ENCODE measurements around the gene PCARE.

Gene PCARE

DNA sequence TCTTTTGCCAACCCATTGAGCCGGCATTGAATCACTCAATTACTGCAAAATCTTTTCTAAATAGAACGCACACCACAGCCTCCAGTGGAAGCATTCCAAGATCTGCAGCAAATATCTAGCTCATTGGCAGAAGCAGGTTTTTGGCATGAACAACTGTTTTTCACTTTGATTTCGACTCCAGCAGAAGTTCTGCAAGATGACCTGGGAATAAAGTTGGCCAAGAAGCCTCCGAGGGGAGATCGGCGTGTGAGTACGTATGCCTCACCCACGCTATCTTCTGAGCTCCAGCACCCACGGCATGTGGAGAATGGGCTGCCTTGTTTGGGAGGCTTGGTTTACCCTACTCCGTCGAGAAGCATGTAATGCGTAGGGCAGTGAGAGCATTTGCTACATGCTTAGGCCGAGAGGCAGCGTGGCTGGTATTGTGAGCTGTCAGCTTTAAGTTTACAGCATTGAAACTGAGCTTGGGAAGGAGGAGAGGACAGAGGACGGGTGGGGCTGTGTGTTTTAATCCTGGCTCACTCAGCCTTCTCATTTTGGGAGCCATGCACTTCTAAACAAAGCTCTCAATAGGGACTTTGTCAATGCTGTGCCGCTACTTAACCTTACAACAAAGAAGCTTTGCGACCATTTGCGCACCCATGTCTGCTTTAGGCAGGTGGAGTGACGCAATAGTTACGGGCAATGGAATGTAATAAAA is 10.5 kb downstream of the PCARE start:
- DNase-seq (ENCODE audit: extremely low read depth in 1 of 2, low read depth in 1 of 2): no peak

GRCh38 chr2:29063056-29063455 is 11.3 kb downstream of the PCARE start:
- DNase-seq (ENCODE audit: extremely low read depth in 1 of 2, low read depth in 1 of 2): no peak

GRCh38 chr2:29062371-29062770 is 12.0 kb downstream of the PCARE start:
- no peak for DNase-seq (ENCODE audit: extremely low read depth in 1 of 2, low read depth in 1 of 2)

DNA sequence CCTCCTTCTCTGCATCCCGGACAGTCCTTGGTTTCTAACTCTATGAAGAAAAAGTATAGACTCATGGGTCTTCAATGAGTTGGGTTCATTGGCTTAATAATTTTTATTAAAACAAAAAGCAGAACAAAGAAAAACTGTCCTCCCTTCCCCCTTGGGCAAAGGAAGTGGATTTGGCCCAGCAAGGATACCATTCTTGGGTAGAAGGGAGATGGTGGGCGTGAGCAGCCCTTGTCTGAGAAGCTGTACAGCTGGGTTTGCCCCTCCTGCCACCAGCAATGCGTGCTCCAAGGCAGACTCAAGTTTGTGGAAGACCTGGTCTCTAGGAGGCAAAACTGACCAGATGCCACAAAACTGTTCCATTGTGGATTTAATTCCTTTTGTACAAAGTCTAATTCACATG is 12.7 kb downstream of the PCARE start:
- no peak for DNase-seq (ENCODE audit: extremely low read depth in 1 of 2, low read depth in 1 of 2)

DNA sequence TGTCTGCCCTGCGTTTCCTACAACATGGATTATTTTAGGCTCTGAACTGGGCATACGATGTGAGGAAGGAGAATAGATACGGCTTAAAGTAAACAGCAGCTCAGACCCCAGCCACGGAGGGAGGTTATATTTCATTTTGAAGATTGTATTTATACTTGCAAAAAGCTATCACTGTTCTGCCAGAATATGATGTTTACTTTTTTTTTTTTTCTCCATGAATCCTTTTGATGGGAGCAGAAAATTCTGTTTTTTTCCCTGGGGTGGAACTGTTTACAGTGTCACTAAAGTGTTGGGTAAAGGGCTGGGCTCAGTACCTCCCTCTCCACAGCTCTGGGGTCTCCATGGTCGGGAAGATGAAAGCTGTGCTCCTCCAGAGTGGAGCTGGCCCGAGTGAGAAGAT is 13.1 kb downstream of the PCARE start:
- DNase-seq (ENCODE audit: extremely low read depth in 1 of 2, low read depth in 1 of 2): no peak

DNA sequence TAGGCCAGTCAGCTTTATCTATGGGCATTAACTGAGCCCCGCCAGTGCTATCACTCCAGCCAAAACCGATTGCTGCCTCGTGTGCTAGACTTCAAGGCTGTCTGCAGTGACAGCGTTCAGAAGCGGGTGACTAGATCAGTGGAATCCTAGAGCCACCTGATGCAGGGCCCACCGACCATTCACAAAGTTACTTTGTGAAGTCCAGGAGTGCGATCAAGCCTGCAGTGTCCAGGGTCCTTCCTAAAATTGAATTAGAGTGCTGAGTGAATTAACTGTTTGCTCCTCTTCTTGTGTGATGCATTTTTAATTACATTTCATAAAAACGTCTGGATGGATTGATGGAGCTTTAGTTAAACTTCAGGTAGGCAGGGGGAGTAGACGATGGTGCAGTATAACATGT is 13.9 kb downstream of the PCARE start:
- no peak for DNase-seq (ENCODE audit: extremely low read depth in 1 of 2, low read depth in 1 of 2)

DNA sequence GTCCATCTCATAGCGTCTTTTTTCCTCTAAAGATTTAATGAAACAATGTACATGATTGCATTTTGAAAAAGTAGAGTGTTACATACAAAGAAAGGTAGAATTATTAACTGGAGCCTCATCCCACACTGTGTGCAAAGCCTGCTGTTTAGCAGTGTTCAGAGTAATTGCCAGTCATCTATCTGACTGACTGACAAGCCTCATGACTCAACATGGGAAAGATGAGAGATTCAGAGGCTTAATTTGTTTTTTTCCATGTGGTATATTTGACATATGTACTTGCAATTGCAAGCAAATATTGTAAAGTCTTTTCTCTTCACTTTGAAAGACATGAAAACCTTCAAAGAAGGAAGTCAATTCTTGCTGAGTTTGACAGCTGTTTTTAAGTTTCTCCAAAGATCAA is 14.7 kb downstream of the PCARE start:
- no peak for DNase-seq (ENCODE audit: extremely low read depth in 1 of 2, low read depth in 1 of 2)

- no peak for DNase-seq (ENCODE audit: extremely low read depth in 1 of 2, low read depth in 1 of 2)
These were observed 17.3 kb downstream of the PCARE start for GRCh38 chr2:29057006-29057405.

DNA sequence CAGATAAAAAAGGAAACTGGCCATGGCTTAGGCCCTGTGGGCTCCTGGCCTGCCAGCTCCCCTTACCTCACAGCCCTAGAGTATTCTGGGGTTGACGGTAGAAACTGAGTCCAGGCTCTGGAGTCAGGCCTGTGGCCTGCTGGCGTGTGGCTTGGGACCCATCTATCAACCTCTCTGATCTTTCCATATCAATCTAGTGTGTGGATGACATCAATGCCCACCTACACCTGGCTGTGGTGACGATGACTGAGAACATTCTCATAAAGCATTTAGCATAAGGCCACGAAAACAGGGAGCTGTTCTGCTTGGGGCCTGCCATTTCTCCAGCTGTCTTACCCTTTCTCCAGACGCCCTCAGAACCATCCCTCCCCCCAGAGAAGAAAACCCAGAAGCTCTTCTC is 17.9 kb downstream of the PCARE start:
- DNase-seq (ENCODE audit: extremely low read depth in 1 of 2, low read depth in 1 of 2): no peak

DNA sequence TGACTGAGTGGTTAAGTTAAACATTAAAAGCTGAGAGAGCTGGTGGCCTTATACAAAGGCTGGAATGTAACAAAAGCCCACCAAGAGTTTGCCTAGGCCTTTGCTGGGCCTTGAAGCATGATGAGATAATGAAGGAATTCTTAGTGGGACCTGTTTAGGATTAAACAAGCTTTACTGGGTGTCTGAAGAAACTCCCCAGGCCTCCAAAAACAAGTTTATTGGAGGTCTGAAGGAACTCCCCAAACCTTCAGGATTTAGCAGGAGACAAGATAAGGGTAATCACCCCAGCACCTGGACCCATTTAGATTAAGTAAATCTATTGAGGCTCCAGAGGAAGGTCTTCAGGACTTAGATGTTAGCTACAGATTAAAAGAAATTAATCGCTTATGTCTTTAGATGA is 18.7 kb downstream of the PCARE start:
- no peak for DNase-seq (ENCODE audit: extremely low read depth in 1 of 2, low read depth in 1 of 2)

- no peak for DNase-seq (ENCODE audit: extremely low read depth in 1 of 2, low read depth in 1 of 2)
These were observed 19.9 kb downstream of the PCARE start for GRCh38 chr2:29054430-29054829.

- no peak for DNase-seq (ENCODE audit: extremely low read depth in 1 of 2, low read depth in 1 of 2)
These were observed 20.5 kb downstream of the PCARE start for GRCh38 chr2:29053670-29054400.

GRCh38 chr2:29053223-29053622 is 21.1 kb downstream of the PCARE start:
- no peak for DNase-seq (ENCODE audit: extremely low read depth in 1 of 2, low read depth in 1 of 2)

GRCh38 chr2:29052807-29053206 is 21.5 kb downstream of the PCARE start:
- no peak for DNase-seq (ENCODE audit: extremely low read depth in 1 of 2, low read depth in 1 of 2)

DNA sequence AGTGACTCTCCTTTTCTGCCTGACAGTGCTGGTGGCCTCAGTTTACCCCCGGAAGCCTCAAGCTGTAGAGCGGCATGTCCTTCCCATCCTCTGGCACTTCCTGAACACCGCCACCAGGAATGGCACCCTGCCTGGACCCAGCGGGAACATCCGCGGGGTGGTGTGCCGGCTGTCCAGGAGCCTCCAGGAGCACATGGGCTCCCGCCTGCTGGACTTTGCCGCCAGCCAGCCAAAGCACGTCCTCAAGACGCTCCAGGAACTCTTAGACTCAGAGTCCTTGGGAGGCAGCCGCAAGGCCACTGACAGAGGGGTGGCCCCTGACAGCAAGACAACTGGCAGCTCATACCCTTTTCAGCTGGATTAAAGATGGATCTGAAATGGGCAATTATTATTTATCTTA is 22.6 kb downstream of the PCARE start:
- DNase-seq (ENCODE audit: extremely low read depth in 1 of 2, low read depth in 1 of 2): no peak

DNA sequence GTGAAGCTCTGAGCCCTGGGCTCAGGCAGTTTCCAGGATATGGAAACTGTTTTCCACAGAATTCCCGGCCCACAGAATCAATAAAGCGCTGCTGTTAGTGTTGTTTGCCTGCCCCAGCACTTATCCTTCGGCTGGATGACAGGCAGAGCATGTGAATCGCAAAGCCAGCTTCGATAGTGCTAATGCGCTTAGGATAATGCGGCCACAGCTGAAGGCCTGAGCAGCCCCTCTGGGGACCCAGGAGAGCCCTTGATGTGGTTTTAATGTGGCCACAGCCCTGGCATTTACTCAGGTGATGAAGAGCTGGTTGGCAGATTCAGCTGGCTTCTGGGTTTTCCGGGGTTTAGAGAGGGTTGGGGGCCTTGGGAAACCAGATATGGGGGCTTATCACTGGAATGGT is 23.7 kb downstream of the PCARE start:
- DNase-seq (ENCODE audit: extremely low read depth in 1 of 2, low read depth in 1 of 2): no peak

- DNase-seq (ENCODE audit: extremely low read depth in 1 of 2, low read depth in 1 of 2): no peak
These were observed 27.1 kb downstream of the PCARE start for GRCh38 chr2:29047083-29047845.

- DNase-seq (ENCODE audit: extremely low read depth in 1 of 2, low read depth in 1 of 2): no peak
These were observed 28.0 kb downstream of the PCARE start for GRCh38 chr2:29046321-29046720.

DNA sequence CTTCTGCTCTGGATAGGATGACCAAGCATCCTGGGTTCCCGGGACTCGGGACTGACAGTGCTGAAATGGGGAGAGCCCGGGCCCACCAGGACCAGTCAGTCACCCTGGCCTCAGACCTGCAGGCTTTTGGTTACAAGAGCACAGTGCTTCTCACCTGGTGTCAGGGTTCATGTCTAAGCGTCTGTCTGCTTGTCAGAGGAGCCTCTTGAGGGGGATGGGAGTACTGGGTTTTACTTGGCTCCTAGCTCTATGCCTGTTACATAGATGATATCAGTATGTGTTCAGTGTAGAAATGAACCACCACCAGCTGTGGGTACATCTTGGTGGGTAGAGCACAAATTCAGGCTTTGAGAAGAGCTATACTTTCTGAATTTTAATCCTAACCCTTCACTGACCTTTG is 29.9 kb downstream of the PCARE start:
- DNase-seq (ENCODE audit: extremely low read depth in 1 of 2, low read depth in 1 of 2): no peak

- no peak for DNase-seq (ENCODE audit: extremely low read depth in 1 of 2, low read depth in 1 of 2)
These were observed 31.7 kb downstream of the PCARE start for GRCh38 chr2:29042561-29043075.

- DNase-seq (ENCODE audit: extremely low read depth in 1 of 2, low read depth in 1 of 2): no peak
These were observed 33.1 kb downstream of the PCARE start for GRCh38 chr2:29041161-29041660.

DNA sequence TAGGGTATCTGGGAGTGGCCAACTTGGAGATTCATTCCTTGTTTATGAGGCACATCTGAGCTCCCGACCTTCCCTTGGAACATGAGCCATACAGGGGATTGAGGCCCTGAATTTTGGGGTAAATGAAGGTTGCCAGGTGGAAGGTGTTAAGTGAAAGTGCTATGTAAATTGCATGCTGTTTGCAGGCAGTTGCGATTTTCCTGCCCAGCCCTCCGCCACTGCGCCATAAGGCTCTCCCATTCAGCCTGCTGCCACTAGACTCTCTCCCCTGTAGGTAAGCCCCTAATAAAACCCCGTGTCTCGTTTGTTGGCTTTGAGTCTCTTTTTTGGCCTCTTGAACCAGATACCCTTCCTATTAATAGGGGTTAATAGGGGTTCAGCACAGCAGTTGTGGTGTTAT is 33.8 kb downstream of the PCARE start:
- DNase-seq (ENCODE audit: extremely low read depth in 1 of 2, low read depth in 1 of 2): no peak

All from activated CD8-positive, alpha-beta memory T cell treated with anti-CD3 and anti-CD28 coated beads for 1 hour (primary cell).